ENCODE data around the gene CTSH. TPM values are rescaled to one million over a fixed set of nuclear protein-coding genes. Genes with fewer than 3 reads are reported as not detected.
A peak's percentile ranks its signal among the peaks of the same experiment; 100 is the strongest.

Gene CTSH, protein sequence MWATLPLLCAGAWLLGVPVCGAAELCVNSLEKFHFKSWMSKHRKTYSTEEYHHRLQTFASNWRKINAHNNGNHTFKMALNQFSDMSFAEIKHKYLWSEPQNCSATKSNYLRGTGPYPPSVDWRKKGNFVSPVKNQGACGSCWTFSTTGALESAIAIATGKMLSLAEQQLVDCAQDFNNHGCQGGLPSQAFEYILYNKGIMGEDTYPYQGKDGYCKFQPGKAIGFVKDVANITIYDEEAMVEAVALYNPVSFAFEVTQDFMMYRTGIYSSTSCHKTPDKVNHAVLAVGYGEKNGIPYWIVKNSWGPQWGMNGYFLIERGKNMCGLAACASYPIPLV
- 67.8 TPM for total RNA-seq
- long read RNA-seq, transcript CTSH-201 (12 exons, 2,190 nt), result major isoform, 25 of 30 reads
- long read RNA-seq, partial matches to known transcripts, result 2 of 30 reads
- long read RNA-seq, other reads (novel, unspliced or antisense), result 2 of 30 reads

DNA sequence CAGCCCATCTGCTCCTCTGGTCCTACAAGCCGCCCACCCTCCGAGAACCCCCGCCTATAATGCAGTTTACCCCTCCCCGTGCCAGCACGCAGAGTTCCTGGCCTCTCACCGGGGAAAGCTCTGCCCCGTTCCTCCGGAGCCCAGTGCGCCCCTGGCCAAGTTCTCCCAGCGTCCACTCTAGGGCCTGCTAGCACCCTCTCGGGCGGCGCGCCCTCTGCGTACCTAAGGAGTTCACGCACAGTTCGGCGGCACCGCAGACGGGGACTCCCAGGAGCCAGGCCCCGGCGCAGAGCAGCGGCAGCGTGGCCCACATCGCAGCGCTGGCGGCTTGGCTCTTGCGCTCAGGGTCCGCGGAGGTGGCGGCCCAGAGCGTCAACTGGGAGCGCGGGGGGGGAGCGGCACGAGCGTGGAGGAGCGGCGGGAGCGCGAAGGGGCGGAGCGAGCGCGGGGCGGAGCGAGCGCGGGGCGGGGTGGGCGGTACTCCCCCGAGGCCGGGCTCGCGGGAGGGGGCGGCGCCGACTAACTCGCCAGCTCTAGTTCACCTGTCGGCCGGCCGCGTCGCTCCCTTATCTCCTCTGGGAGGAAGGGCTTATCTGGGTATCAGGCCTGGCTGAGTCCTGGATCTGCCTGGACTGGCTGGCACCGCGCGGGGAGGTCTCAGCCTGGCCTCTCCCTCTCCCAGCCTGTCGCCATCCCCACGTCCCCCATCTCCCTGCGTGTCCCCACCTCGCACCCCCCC is at the start of gene CTSH:
Gene CTSH, minus strand, starts transcription at position 378 of the 739 bp plus-strand sequence. Its CDS starts 65 bp downstream, at position 313.
- peak; percentile 88 for DNase-seq (ENCODE audit: missing footprints)
- intact Hi-C loops (cut with DNase I), result no loop called here
- ATAC-seq, result peak; percentile 91

DNA sequence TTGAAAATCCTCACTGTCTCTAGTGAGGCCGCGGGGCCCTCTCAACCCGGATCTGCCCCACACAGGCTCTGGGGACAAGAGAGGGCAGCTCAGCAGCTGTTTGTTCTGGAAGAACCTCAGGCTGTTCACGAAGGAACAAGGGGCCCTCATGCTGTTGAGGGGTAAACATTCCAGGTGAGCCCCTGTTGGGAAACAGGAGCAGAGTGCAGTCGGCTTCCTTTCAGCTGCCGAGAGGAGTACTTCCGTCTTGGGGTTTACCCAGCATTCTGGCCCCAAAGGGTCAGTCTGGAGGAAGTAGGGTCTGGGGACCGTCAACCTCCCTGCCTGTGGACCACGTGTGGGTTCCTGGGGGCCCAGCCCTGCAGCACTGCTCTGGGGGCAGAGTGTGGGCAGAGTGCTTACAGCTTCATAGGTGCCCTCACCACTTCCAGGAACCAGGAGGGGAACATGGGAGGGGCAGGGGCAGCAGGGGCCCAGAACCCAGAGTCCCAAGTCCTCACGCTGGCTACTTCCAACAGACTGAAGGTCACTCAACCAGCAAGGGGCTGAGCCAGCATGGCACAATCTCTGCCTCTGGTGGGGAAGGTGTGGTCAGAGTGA is 49.2 kb upstream of the CTSH start:
- DNase-seq (ENCODE audit: missing footprints), result no peak
- no peak for ATAC-seq

DNA sequence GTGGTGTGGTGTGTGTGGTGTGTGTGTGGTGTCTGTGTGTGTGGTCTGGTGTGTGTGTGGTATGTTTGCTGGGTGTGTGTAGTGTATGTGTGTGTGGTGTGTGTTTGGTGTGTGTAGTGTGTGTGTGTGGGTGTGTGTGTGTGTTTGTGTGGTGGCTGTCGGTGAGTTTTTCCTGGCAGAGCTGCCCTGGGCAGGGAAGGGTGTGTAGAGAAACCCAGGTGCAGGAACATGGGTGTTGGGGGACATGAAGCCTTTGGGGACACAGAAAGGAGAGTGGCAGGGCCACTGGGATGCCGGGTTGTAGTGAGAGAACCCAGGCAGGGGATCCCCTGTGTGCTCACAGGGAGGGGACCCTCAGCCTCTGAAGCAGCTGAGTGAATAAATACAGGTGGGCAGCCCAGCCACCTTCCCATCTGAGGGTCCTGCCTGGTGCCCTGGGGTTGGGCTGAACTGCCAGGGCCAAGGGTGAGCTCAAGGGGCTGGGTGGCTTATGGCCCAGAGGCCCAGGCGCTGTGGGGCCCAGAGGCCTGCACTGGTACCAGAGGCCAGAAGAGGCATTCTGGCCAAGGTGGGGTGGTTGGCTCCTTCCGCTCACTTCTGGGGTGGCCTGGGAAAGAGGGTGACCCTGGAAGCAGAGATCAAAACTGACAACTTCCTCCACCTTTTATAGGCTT is 48.5 kb upstream of the CTSH start:
- DNase-seq (ENCODE audit: missing footprints) (no peak), ATAC-seq (no peak)
- intact Hi-C loops (cut with DNase I), result no loop called here

More for the DNA sequence above, 49.2 kb upstream of the CTSH start:
- intact Hi-C loops (cut with DNase I), result no loop called here

DNA sequence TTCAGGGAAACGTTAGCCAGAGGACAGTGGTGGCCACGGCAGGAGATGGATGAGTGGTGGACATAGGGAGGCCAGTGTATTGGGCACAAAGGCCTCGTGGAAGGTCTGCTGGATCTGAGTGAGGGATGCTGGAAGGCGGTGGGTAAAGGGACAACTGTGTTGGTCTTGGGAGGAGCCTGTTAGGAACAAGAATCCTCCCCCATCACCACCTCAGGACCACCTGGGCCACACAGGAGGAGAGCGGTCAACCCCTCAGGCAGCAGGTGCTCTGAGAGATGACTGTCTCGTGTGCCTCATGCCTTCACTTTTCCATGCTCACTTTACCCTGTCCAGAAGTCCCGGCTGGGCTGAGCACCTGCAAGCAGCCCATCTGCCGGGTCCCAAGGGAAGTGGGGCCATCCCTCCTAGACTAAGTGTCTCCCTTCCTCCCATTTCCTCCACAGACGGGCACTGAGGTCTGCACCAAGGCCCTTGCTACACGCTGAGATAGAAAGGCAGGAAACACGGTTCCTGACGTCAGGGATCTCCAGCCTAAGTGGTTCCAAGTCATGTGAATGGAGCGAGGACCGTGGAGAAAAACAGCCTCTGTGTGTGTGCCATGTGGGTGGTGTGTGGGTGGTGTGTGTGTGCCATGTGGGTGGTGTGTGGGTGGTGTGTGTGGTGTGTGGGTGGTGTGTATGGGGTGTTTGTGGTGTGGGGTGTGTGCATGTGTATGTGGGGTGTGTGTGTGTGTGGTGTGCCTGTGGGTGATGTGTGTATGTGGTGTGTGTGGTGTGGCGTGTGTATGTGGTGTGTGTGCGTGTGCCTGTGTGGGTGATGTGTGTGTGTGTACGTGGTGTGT is 47.8 kb upstream of the CTSH start:
- DNase-seq (ENCODE audit: missing footprints), result no peak
- no peak for ATAC-seq
- intact Hi-C loops (cut with DNase I), result no loop called here

DNA sequence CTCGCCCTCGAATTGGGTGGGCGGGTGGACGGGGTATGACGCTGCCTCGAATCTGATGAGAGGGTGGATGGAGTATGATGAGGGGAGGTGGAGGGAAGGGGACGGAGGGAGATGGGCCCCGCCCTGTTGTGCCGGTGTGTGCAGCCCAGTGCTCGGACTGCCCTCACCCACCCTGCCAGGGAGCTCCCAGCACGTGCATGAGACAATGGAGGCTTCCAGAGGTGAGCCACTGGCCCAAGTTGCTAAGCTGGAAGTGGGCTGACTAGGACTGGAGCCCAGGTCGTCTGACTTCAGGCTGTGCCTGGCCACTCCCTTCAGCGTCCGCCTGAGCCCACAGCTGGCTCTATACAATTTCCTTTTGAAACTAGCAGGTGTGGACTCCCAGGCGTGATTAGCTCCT is 47.0 kb upstream of the CTSH start:
- DNase-seq (ENCODE audit: missing footprints) (no peak), ATAC-seq (no peak)
- intact Hi-C loops (cut with DNase I), result no loop called here

DNA sequence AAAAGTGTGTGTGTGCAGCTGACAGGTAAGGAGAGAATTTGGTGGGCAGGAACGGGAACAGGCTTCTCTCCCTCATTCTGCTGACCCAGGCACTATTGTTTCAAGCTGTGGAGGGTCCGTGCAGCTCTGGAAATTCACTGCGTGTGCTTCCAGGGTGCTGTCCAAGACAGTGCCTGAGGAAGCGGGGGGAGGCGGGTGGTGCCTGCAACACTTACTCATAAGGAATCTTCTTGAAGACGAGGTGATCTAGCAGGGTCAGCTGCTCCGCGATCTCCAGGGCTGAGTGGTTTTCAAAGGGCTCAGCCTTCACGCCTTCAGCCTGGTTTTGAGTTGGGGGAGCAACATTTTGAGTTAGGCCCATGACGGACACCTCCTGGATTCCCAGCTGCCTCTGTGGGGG is 46.6 kb upstream of the CTSH start:
- intact Hi-C loops (cut with DNase I), result no loop called here
- DNase-seq (ENCODE audit: missing footprints) (no peak), ATAC-seq (no peak)

DNA sequence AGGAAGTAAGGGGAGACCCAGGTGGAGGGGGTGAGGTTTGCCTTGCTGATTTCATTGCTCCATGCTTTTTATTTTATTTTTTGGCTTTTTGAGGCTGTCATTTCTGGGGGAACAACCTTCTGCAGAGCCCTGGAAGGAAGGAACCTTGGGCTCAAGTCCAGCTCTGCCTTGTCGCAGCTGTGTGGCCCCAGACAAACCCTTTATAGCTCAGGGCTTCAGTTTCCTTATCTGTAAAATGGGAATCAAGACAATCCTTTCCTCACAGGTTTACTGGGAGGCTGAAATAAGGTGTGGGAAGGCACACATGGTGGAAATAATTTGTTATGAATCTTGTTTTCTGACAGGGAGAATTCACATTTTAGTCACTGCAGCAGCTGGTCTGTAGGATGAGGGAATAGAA is 45.4 kb upstream of the CTSH start:
- no peak for DNase-seq (ENCODE audit: missing footprints)
- no peak for ATAC-seq
- intact Hi-C loops (cut with DNase I), result no loop called here

DNA sequence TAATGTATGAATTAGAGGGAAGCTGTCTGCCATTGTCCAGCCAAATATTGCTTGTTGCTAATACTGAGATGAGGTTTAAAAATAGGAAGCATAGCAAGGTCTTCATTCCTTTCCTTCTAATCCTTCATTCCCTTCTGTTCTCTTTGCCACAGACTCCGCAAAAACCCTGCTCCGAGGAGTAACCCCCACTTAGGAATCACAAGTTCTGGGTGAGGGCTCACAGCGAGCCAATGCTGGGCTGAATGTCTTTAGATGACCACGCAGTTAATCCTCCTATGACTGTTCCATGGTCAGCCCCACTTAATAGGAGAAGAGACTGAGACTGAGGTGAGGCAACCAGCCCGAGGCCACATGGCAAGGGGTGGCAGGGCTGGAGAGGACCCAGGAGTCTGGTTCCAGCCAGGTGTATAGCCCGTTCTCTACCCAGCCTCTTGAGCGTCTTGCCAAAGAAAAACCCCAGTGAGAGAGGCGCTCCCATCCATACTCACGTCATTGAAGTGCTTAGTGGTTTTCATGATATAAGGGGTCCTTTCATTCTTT is 44.9 kb upstream of the CTSH start:
- no peak for ATAC-seq
- no peak for DNase-seq (ENCODE audit: missing footprints)
- intact Hi-C loops (cut with DNase I), result no loop called here

DNA sequence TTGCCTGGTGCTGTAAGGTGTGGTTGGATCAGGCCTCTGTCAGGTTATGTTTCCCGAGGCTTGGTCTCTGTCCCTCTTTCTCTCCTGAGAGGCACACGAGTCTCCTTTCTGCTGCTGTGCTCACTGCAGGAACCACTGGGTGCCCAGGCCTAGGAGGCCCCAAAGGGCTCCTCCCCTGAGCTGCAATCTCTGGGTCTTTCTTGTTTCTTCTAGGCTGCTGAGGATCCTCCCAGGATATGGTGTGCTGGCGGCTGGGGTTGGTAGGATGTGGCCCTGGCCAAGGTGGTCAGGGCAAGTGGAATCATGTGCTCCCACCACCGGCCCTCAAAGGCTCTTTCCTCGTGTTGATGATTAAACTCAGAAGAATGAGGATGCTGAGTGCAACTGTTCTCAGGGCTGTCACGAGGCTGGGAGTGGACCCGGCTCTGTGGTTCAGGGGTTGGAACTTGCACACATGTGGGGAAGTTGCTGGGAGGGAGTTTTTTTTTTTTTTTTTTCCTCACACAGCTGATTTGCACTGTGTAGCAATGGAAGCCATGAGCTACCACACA is 43.6 kb upstream of the CTSH start:
- intact Hi-C loops (cut with DNase I), result no loop called here
- DNase-seq (ENCODE audit: missing footprints), result peak; percentile 83
- ATAC-seq, result peak; percentile 71

DNA sequence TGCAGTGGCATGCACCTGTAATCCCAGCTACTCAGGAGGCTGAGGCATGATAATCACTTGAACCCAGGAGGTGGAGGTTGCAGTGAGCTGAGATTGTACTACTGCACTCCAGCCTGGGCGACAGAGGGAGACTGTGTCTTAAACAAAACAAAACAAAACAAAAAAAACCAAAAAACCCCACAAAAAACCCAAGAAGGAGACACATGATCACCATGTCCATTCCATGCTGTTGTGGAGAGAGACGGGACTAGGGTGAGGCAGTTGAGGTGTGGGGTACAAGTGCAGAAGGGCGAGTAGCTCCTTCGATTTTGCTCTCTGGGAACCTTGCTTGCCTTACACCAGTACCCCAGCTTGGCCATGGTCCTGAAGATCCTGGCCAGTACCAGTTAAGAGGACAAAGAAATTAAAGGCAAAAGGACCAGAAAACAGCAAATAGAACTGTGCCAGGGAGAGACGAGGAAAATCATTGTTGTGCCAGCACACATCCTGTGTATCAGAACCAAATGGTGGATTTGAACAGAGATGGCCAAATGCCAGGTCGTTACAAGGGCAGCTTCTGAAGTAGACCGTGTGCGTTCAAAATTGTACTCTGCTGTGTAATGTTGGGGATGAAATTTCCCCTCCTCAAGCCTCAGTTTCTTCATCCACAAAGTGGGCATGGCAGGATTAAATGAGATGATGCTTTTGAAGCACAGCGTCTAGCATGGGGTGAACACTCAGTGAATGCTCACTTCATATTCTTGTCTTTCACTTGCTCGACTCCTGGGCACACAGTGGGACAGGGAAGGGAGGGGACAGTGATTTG is 42.9 kb upstream of the CTSH start:
- peak; percentile 30 for DNase-seq (ENCODE audit: missing footprints)
- intact Hi-C loops (cut with DNase I), result no loop called here
- ATAC-seq, result no peak

DNA sequence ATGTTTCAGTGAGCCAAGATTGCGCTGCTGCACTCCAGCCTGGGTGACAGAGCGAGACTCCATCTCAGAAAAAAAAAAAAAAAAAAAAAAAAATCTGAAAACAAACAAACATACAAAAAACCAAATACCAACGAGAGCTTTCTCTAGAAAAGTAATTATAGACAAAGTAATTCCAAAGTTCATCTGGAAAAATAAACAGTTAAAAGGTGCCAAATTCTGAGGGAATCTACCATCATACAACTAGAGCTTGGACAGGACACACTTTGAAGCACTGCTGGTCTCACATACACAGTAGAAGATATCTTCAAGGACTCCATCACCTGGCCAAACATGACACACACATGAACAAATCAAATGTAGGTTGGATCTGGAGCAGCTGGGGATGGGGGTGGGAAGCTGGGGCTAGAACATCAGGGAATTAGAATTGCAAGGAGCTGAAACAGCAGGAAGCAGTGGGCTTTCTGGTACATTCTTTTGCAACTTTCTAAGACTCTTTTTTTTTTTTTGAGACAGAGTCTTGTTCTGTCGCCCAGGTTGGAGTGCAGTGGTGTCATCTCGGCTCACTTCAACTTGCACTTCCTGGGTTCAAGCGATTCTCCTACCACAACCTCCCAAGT is 41.1 kb upstream of the CTSH start:
- ATAC-seq, result no peak
- no peak for DNase-seq (ENCODE audit: missing footprints)
- intact Hi-C loops (cut with DNase I), result no loop called here

DNA sequence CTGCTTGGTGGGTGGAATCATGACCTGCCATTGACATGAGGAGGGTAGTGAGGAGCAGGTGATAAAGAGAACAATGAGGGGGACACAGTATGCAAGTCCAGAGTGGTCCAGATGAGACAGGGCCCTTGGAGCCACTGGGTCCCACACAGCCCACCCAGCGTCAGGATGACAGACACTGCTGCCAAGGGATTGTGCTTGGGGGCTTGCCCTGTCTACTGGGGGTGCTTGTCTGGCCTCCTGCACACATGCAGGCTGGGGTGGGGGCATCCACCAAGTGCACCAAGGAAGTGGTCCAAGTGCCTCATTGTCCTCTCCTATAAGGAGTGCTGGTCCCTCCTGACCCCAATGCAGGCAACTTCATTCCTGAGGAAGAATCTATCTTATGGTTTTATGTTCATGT is 39.2 kb upstream of the CTSH start:
- DNase-seq (ENCODE audit: missing footprints) (peak; percentile 20), ATAC-seq (no peak)
- intact Hi-C loops (cut with DNase I), result no loop called here

DNA sequence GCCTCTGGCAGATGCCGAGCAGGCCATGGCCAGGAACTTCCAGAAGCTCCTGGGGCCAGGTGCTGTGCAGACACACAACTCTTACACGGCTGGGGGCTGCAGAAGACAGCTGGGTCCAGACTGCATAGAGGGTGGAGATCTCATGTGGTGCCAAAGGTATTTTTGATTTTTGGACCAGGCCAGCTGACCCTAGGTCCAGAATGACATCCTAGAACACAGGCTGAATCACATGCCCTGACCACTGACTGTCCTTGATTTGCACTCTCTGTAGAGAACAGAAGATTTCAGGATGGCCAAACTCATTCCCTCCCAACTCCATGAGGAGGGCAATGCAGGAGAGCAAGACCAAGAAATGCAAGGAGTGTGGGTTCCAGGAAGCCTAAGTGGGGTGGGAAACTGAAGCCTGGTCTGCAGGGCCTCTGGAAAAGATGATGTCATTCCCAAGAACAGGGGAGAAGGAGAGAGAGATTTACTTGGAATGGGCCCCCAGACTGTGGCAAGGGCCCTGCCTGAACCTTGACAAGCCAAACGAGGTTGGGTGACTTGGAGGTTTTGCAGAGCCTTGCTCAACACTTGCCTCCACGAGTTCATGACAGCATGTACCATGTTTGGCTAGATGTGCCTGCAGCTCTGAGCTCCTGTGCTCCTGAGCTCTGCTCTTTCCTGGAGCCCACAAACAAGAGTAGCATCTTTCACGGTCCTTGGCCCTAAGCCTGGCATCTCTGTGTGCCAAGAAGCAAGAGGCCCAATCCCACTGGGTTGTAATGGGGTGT is 38.5 kb upstream of the CTSH start:
- no peak for ATAC-seq
- intact Hi-C loops (cut with DNase I), result no loop called here
- DNase-seq (ENCODE audit: missing footprints), result no peak

DNA sequence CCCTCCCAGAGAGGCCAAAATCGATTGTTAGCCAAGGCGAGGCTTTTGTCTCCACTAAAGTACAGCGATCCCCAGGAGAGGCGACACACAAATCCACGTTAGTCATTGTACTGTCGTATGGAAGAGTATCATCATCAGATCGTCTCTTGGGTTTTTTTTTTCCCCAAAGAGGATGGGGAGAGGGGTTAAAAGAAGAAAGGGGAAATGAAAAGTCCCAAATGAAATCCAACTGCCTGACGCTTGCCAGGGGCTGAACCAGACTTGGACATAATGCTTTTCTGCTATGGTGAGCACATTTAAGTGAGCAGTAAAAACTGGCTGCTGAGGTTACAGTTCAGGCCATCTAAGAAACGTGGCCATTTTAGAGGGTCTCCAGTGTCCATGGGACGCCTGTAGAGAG is 37.9 kb upstream of the CTSH start:
- intact Hi-C loops (cut with DNase I), result no loop called here
- ATAC-seq, result peak; percentile 29

DNA sequence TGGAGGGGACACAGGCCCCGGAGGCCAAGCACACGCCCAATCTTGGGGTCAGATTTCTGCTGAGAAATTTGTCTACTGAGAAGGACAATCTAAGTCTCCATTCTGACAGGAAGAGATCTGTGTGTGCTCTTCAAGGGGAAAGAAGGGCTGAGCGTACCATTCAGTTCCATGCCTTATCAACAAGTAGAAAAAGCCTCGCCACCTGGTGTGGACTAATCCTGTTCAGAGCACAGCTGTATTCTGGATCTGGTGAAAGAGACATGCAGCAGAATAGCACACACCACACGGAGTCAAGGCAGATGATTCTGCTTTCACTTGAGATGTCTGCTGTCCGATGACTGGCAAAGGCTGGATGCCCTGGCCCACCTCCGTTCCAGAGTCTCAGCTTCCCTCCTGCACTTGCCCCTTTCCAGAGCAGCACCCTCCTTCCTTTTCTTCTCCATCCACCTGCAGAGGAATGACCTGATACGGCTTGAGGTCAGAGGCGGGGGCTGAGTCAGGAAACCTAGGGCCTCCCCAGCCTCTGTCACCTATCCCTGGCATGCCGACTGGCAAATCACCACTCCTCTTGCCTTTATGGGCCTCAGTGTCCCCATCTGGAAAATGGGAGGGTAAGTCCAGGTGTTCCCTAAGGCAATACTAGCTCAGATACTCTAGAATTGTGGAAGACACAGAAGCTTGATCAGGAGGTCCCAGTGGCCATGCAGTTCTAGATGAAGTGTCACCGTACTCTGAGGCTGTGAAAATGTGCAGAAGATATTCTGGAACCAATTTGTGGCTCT is 36.9 kb upstream of the CTSH start:
- DNase-seq (ENCODE audit: missing footprints) (peak; percentile 25), ATAC-seq (no peak)
- intact Hi-C loops (cut with DNase I), result no loop called here

More for the DNA sequence above, 37.9 kb upstream of the CTSH start:
- no peak for DNase-seq (ENCODE audit: missing footprints)

All from Right ventricle myocardium inferior (tissue), 1 donor.